GM12878 (cell line): ENCODE measurements around the gene SLC16A6. TPM values are rescaled to one million over a fixed set of nuclear protein-coding genes. Genes with fewer than 3 reads are reported as not detected.

Experiments
- ATAC-seq: fragments of 200-7000 bp; cut with Tn5 transposase; 3 replicates; pipeline ENCODE4 v1.9.1; 2020; ENCODE audit warnings: mild to moderate bottlenecking, moderate library complexity
- BruUV-seq: library from RNA; stranded (reverse); fragments of 400-500 nt; replicated peaks from 2 replicates; lab custom pipeline; 2021; lab: Mats Ljungman, UMichigan
- CTCF ChIA-PET: fragments of 300-600 bp; sonication (Branson Sonifier 250); formaldehyde crosslinking; extraction: SDS; loops from one replicate; lab custom pipeline; 2021; ENCODE audit warnings: inconsistent platforms; lab: Yijun Ruan, JAX
- POLR2A ChIA-PET: fragments of 350-600 bp; formaldehyde crosslinking; extraction: SDS; loops from one replicate; lab custom pipeline; 2021; ENCODE audit warnings: inconsistent platforms; lab: Charles Lee
- RAD21 ChIA-PET: fragments of 300-600 bp; sonication (Branson Sonifier 250); formaldehyde crosslinking; loops from one replicate; lab custom pipeline; 2023; ENCODE audit warnings: antibody characterized with exemption; ENCODE audit not compliant: unreplicated experiment; lab: Charles Lee
- SMC1A ChIA-PET: fragments of 300-600 bp; sonication (Branson Sonifier 250); formaldehyde crosslinking; loops from one replicate; lab custom pipeline; 2023; ENCODE audit not compliant: unreplicated experiment, uncharacterized antibody; lab: Charles Lee
- DNase-seq: peaks from one replicate; pipeline ENCODE4 v3.0.0-alpha.2; 2011; ENCODE audit warnings: low read depth, low spot score
- FAIRE-seq: peaks from 3 replicates; lab custom pipeline; 2011; peaks lifted over from hg19 to GRCh38; lab: Jason Lieb, UNC
- H2AFZ ChIP-seq: 2 replicates; pipeline ENCODE4 v1.6.0; 2011; ENCODE audit warnings: low read depth, low read length, control low read depth; ENCODE audit not compliant: control insufficient read depth
- H3K27ac ChIP-seq: 2 replicates; pipeline ENCODE4 v1.5.1; 2011; ENCODE audit warnings: control low read depth; ENCODE audit not compliant: control insufficient read depth, insufficient read depth
- H3K27me3 ChIP-seq, 2 experiments: replicated peaks in 1 of 2; 2 replicates each; pipeline versions ENCODE4 v1.6.0 to v1.6.1; 2011; ENCODE audit warnings: low read length in 1 of 2; ENCODE audit not compliant: control insufficient read depth in 2 of 2, insufficient read depth in 2 of 2
- H3K36me3 ChIP-seq, 2 experiments: 2 replicates each; pipeline ENCODE4 v1.5.1; 2011; ENCODE audit warnings: low read length in 1 of 2; ENCODE audit not compliant: control insufficient read depth in 2 of 2, insufficient read depth in 2 of 2
- H3K4me1 ChIP-seq: 2 replicates; pipeline ENCODE4 v1.6.1; 2011; ENCODE audit warnings: mild to moderate bottlenecking, low read length, moderate library complexity, mixed read lengths; ENCODE audit not compliant: control insufficient read depth, insufficient read depth
- H3K4me2 ChIP-seq: 2 replicates; pipeline ENCODE4 v1.6.0; 2011; ENCODE audit warnings: control low read depth; ENCODE audit not compliant: control insufficient read depth, insufficient read depth
- H3K4me3 ChIP-seq: fragments of 200-600 bp; sonication (generic); 2 replicates; pipeline ENCODE4 v1.5.1; 2016
- H3K79me2 ChIP-seq: 2 replicates; pipeline ENCODE4 v1.6.0; 2011; ENCODE audit warnings: low read length; ENCODE audit not compliant: control insufficient read depth, insufficient read depth
- H3K9ac ChIP-seq: 2 replicates; pipeline ENCODE4 v1.8.0; 2011; ENCODE audit warnings: low read length, control low read depth, mixed read lengths; ENCODE audit not compliant: control insufficient read depth, insufficient read depth
- H3K9me3 ChIP-seq: replicated peaks from 3 replicates; pipeline ENCODE4 v1.5.1; 2011; ENCODE audit warnings: mild to moderate bottlenecking, low read length; ENCODE audit not compliant: control insufficient read depth, insufficient read depth
- H4K20me1 ChIP-seq: 2 replicates; pipeline ENCODE4 v1.6.0; 2011; ENCODE audit not compliant: control insufficient read depth, insufficient read depth
- CREM ChIP-seq: IDR thresholded peaks from 2 replicates; pipeline ENCODE4 v1.6.1; 2014; ENCODE audit warnings: antibody characterized with exemption, low read depth
- CTCF ChIP-seq, 3 experiments: IDR thresholded peaks in 2 of 3; conservative IDR thresholded peaks in 1 of 3; 2 replicates each; pipeline ENCODE4 v1.5.1; 2011; ENCODE audit warnings: low read depth in 3 of 3, low read length in 3 of 3, mild to moderate bottlenecking in 3 of 3, control low read depth in 2 of 3, moderate library complexity in 2 of 3, inconsistent platforms in 1 of 3, mixed read lengths in 1 of 3; ENCODE audit not compliant: control insufficient read depth in 2 of 3, insufficient read depth in 1 of 3; ENCODE audit errors: extremely low read depth in 1 of 3
- HCFC1 ChIP-seq: fragments of 150-350 bp; IDR thresholded peaks from 2 replicates; pipeline ENCODE4 v1.6.1; 2014; ENCODE audit warnings: low read length
- HDGF ChIP-seq: fragments of 450-650 bp; IDR thresholded peaks from 2 replicates; pipeline ENCODE4 v1.6.1; 2016; ENCODE audit warnings: antibody characterized with exemption
- IKZF1 ChIP-seq: fragments of 450-650 bp; conservative IDR thresholded peaks from 2 replicates; pipeline ENCODE4 v1.6.1; 2017; ENCODE audit warnings: antibody characterized with exemption, mild to moderate bottlenecking
- IRF4 ChIP-seq: IDR thresholded peaks from 2 replicates; pipeline ENCODE4 v1.6.1; 2011; ENCODE audit warnings: low read depth, low read length
- MEF2B ChIP-seq: fragments of 450-650 bp; IDR thresholded peaks from 2 replicates; pipeline ENCODE4 v1.6.1; 2018; ENCODE audit warnings: mild to moderate bottlenecking, moderate library complexity; ENCODE audit not compliant: partially characterized antibody, poor library complexity, severe bottlenecking
- RAD21 ChIP-seq: IDR thresholded peaks from 2 replicates; pipeline ENCODE4 v1.6.1; 2011; ENCODE audit warnings: mild to moderate bottlenecking, low read depth, low read length, moderate library complexity; ENCODE audit not compliant: insufficient read depth
- RFX5 ChIP-seq: IDR thresholded peaks from 2 replicates; pipeline ENCODE4 v1.6.1; 2011; ENCODE audit warnings: low read depth, low read length, improper control_type of control experiment
- SIN3A ChIP-seq: IDR thresholded peaks from 2 replicates; pipeline ENCODE4 v1.6.1; 2012; ENCODE audit warnings: low read depth, low read length, improper control_type of control experiment
- SUPT20H ChIP-seq: IDR thresholded peaks from 2 replicates; pipeline ENCODE4 v1.6.1; 2011; ENCODE audit warnings: low read depth, mild to moderate bottlenecking, low read length, moderate library complexity, borderline replicate concordance; ENCODE audit not compliant: control insufficient read depth
- WRNIP1 ChIP-seq: IDR thresholded peaks from 2 replicates; pipeline ENCODE4 v1.6.1; 2011; ENCODE audit warnings: low read depth, low read length, improper control_type of control experiment, borderline replicate concordance
- WGBS: methylation state at CpG from one replicate; pipeline ENCODE4 v1.1.6; 2016; ENCODE audit warnings: low lambda C conversion rate; ENCODE audit not compliant: insufficient replicate concordance, insufficient coverage; ENCODE audit errors: missing lambda C conversion rate; 5-methylcytosine and 5-hydroxymethylcytosine counted together
- in situ Hi-C: fragments of 300-500 bp; cut with MboI; formaldehyde crosslinking; loops from 9 replicates; pipeline ENCODE4 v1.14.3; 2018; ENCODE audit warnings: mixed read lengths
- intact Hi-C: fragments of 100-400 bp; cut with micrococcal nuclease; formaldehyde crosslinking; loops from one replicate; pipeline ENCODE4 v1.14.2; 2022; ENCODE audit not compliant: unreplicated experiment
- polyA plus RNA-seq, 11 experiments: library from polyadenylated mRNA; depleted of rRNA in 4 of 11; unstranded in 6 of 11; stranded (reverse) in 5 of 11; fragments of >200 nt; fragmentation: Nextera tagmentation in 4 of 11; fragmentation: Illumina TruSeq in 1 of 11; extraction: Ambion mirVana in 4 of 11; extraction: Trizol in 1 of 11; gene quantifications; 1 replicate in 1 of 11; 2 replicates in 10 of 11; pipeline versions ENCODE4 v1.2.1 to v1.2.3, GENCODE V29; 2011 to 2016; ENCODE audit warnings: inconsistent platforms in 2 of 11, missing spikeins in 2 of 11, low read depth in 1 of 11
- total RNA-seq, 4 experiments: library from RNA; depleted of rRNA in 3 of 4; stranded (reverse); fragments of >200 nt in 3 of 4; fragmentation: Illumina TruSeq in 1 of 4; extraction: Trizol in 1 of 4; gene quantifications; 2 replicates each; pipeline versions ENCODE4 v1.2.1 to v1.2.3, GENCODE V29; 2013 to 2021
- TF ChIP-seq, protein P1 (sequence below): IDR thresholded peaks from 2 replicates; pipeline ENCODE4 v1.6.1; 2012; ENCODE audit warnings: low read depth, low read length, improper control_type of control experiment
- TF ChIP-seq, protein P2 (sequence below): IDR thresholded peaks from 2 replicates; pipeline ENCODE4 v1.6.1; 2012; ENCODE audit warnings: improper control_type of control experiment, low read depth, low read length; ENCODE audit not compliant: insufficient replicate concordance

SLC16A6 gene
- total and polyA plus RNA-seq, 10 of the 15 experiments (the other 5 are each of a cell fraction or from before 2014, with no cell fraction given) = 2.4 to 8.8 (median 6.0) TPM

- TF ChIP-seq CREM = no peak
- TF ChIP-seq IRF4 = no peak
Observed at GRCh38 chr17:68290955-68291835, at the start of gene SLC16A6, which contains the start of gene ARSG (continued).

DNA sequence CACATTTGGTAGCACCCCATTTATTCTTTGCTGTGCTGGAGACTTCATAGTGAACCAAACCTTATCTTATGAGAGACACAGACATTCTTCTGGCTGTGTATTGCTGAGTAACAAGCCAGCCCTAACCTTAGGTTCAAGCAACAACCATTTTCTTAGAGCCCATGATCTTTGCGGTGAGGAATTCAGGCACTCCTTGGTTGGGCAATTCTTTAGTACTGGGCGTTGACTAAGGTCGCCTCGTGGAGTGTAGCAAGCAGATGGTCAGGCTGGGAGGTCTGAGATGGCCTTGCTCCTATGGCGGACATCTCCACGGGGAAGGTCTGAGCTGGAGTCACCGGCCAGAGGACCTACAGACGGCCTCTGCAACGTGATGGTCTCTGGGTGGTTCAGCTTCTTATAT, 43.5 kb upstream of the SLC16A6 start:
- Histone ChIP-seq H3K4me1 (no peaks in the 10 kb centered on the region), H3K4me3 (no peak overlapping the region), H2AFZ (no peak overlapping the region), H3K9ac (no peak overlapping the region), H3K36me3 (no peaks in the 10 kb centered on the region), H3K27ac (no peak overlapping the region), H3K79me2 (no peaks in the 10 kb centered on the region), H3K9me3 (no peaks in the 10 kb centered on the region; the same call in 2 of the 3 replicates), H4K20me1 (no peaks in the 10 kb centered on the region), H3K4me2 (no peak overlapping the region), H3K27me3 (no peaks in the 10 kb centered on the region)
- WGBS = 68% methylated on average over 9 of the region's 9 CpGs
- ATAC-seq (no peak), DNase-seq (no peak), FAIRE-seq (no peak)
- ChIA-PET POLR2A (no interaction called here), CTCF (no interaction called here), RAD21 (no interaction called here), SMC1A (no interaction called here)
- intact Hi-C loops = no loop called here
- no TSS peak for BruUV-seq
- in situ Hi-C loops = no loop called here
- TF ChIP-seq RFX5 (no peak), RAD21 (no peak), SIN3A (no peak), SUPT20H (no peak), IKZF1 (no peak), HDGF (no peak), HCFC1 (no peak), CTCF (IDR thresholded peaks at IDR 0.05 in 2 of 3, conservative IDR thresholded peaks at IDR 0.05 in 1 of 3; ENCODE audit: control insufficient read depth in 2 of 3, extremely low read depth in 1 of 3, insufficient read depth in 1 of 3, low read depth in 3 of 3, low read length in 3 of 3) (no peak), MEF2B (no peak), WRNIP1 (no peak)
- TF ChIP-seq, protein P1, sequence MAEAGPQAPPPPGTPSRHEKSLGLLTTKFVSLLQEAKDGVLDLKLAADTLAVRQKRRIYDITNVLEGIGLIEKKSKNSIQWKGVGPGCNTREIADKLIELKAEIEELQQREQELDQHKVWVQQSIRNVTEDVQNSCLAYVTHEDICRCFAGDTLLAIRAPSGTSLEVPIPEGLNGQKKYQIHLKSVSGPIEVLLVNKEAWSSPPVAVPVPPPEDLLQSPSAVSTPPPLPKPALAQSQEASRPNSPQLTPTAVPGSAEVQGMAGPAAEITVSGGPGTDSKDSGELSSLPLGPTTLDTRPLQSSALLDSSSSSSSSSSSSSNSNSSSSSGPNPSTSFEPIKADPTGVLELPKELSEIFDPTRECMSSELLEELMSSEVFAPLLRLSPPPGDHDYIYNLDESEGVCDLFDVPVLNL = no peak
- TF ChIP-seq, protein P2, sequence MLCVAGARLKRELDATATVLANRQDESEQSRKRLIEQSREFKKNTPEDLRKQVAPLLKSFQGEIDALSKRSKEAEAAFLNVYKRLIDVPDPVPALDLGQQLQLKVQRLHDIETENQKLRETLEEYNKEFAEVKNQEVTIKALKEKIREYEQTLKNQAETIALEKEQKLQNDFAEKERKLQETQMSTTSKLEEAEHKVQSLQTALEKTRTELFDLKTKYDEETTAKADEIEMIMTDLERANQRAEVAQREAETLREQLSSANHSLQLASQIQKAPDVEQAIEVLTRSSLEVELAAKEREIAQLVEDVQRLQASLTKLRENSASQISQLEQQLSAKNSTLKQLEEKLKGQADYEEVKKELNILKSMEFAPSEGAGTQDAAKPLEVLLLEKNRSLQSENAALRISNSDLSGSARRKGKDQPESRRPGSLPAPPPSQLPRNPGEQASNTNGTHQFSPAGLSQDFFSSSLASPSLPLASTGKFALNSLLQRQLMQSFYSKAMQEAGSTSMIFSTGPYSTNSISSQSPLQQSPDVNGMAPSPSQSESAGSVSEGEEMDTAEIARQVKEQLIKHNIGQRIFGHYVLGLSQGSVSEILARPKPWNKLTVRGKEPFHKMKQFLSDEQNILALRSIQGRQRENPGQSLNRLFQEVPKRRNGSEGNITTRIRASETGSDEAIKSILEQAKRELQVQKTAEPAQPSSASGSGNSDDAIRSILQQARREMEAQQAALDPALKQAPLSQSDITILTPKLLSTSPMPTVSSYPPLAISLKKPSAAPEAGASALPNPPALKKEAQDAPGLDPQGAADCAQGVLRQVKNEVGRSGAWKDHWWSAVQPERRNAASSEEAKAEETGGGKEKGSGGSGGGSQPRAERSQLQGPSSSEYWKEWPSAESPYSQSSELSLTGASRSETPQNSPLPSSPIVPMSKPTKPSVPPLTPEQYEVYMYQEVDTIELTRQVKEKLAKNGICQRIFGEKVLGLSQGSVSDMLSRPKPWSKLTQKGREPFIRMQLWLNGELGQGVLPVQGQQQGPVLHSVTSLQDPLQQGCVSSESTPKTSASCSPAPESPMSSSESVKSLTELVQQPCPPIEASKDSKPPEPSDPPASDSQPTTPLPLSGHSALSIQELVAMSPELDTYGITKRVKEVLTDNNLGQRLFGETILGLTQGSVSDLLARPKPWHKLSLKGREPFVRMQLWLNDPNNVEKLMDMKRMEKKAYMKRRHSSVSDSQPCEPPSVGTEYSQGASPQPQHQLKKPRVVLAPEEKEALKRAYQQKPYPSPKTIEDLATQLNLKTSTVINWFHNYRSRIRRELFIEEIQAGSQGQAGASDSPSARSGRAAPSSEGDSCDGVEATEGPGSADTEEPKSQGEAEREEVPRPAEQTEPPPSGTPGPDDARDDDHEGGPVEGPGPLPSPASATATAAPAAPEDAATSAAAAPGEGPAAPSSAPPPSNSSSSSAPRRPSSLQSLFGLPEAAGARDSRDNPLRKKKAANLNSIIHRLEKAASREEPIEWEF = no peak
